Liver (tissue), 9 donors: ENCODE measurements around the gene MOV10. TPM values are rescaled to one million over a fixed set of nuclear protein-coding genes. Genes with fewer than 3 reads are reported as not detected.

Experiments used
- DNase-seq: peaks from one replicate; pipeline ENCODE4 v3.0.0-alpha.2; 2017; ENCODE audit warnings: low spot score
- H3K27ac ChIP-seq, 2 donors: one replicate each; pipeline ENCODE4 v1.7.0; 2013; ENCODE audit warnings: inconsistent platforms in 2 of 2, low read length in 2 of 2, control low read depth in 1 of 2, low read depth in 1 of 2, mild to moderate bottlenecking in 1 of 2
- H3K27me3 ChIP-seq, 4 donors: one replicate each; pipeline versions ENCODE4 v1.6.1 to v1.7.0; 2013; ENCODE audit warnings: low read length in 3 of 4, inconsistent platforms in 1 of 4, mild to moderate bottlenecking in 1 of 4, moderate library complexity in 1 of 4; ENCODE audit not compliant: control insufficient read depth in 4 of 4, insufficient read depth in 4 of 4
- H3K36me3 ChIP-seq, 4 donors: one replicate each; pipeline versions ENCODE4 v1.6.1 to v1.7.0; 2013; ENCODE audit warnings: low read length in 3 of 4, mild to moderate bottlenecking in 3 of 4, low read depth in 1 of 4, moderate library complexity in 1 of 4; ENCODE audit not compliant: control insufficient read depth in 4 of 4, insufficient read depth in 3 of 4
- H3K4me1 ChIP-seq, 4 donors: one replicate each; pipeline versions ENCODE4 v1.6.1 to v1.7.0; 2013; ENCODE audit warnings: low read length in 3 of 4, mild to moderate bottlenecking in 3 of 4, moderate library complexity in 1 of 4; ENCODE audit not compliant: control insufficient read depth in 4 of 4, insufficient read depth in 4 of 4
- H3K4me3 ChIP-seq, 3 donors: one replicate each; pipeline versions ENCODE4 v1.6.1 to v1.7.0; 2013; ENCODE audit warnings: low read length in 3 of 3, control low read depth in 1 of 3, low read depth in 1 of 3, mild to moderate bottlenecking in 1 of 3
- H3K9ac ChIP-seq, 2 donors: one replicate each; pipeline ENCODE4 v1.7.0; 2013; ENCODE audit warnings: low read length in 2 of 2, mild to moderate bottlenecking in 2 of 2, moderate library complexity in 2 of 2, control low read depth in 1 of 2, low read depth in 1 of 2
- H3K9me3 ChIP-seq, 4 donors: one replicate each; pipeline versions ENCODE4 v1.6.1 to v1.7.0; 2013; ENCODE audit warnings: low read length in 3 of 4; ENCODE audit not compliant: control insufficient read depth in 4 of 4
- ATF3 ChIP-seq: IDR thresholded peaks from 2 replicates; pipeline ENCODE4 v1.6.1; 2016; ENCODE audit warnings: antibody characterized with exemption
- CTCF ChIP-seq: fragments of 150-350 bp; IDR thresholded peaks from 2 replicates; pipeline ENCODE4 v1.5.1; 2017; ENCODE audit warnings: improper control_type of control experiment, low read depth, low read length; ENCODE audit not compliant: missing input control
- EGR1 ChIP-seq, 2 donors: IDR thresholded peaks; 2 replicates each; pipeline ENCODE4 v1.6.1; 2016 to 2018; ENCODE audit warnings: antibody characterized with exemption in 2 of 2, low read depth in 2 of 2
- FOXA1 ChIP-seq: IDR thresholded peaks from 2 replicates; pipeline ENCODE4 v1.6.1; 2016; ENCODE audit warnings: antibody characterized with exemption
- FOXA2 ChIP-seq: IDR thresholded peaks from 2 replicates; pipeline ENCODE4 v1.6.1; 2016; ENCODE audit warnings: antibody characterized with exemption
- HNF4A ChIP-seq, 2 donors: conservative IDR thresholded peaks; 2 replicates each; pipeline ENCODE4 v1.6.1; 2016; ENCODE audit warnings: antibody characterized with exemption in 2 of 2, mild to moderate bottlenecking in 2 of 2
- HNF4G ChIP-seq: IDR thresholded peaks from 2 replicates; pipeline ENCODE4 v1.6.1; 2016; ENCODE audit warnings: antibody characterized with exemption
- JUND ChIP-seq, 2 donors: IDR thresholded peaks; 2 replicates each; pipeline ENCODE4 v1.6.1; 2016; ENCODE audit warnings: antibody characterized with exemption in 2 of 2
- MAX ChIP-seq: IDR thresholded peaks from 2 replicates; pipeline ENCODE4 v1.6.1; 2016; ENCODE audit warnings: antibody characterized with exemption
- NR2F2 ChIP-seq: IDR thresholded peaks from 2 replicates; pipeline ENCODE4 v1.6.1; 2016; ENCODE audit warnings: antibody characterized with exemption
- RAD21 ChIP-seq, 2 donors: IDR thresholded peaks; 2 replicates each; pipeline ENCODE4 v1.6.1; 2016; ENCODE audit warnings: antibody characterized with exemption in 2 of 2, mild to moderate bottlenecking in 2 of 2
- RXRA ChIP-seq, 2 donors: IDR thresholded peaks; 2 replicates each; pipeline ENCODE4 v1.6.1; 2017 to 2018; ENCODE audit warnings: antibody characterized with exemption in 2 of 2, mild to moderate bottlenecking in 1 of 2
- SP1 ChIP-seq: IDR thresholded peaks from 2 replicates; pipeline ENCODE4 v1.6.1; 2018; ENCODE audit warnings: antibody characterized with exemption, mild to moderate bottlenecking
- TAF1 ChIP-seq: conservative IDR thresholded peaks from 2 replicates; pipeline ENCODE4 v1.6.1; 2016; ENCODE audit warnings: antibody characterized with exemption, mild to moderate bottlenecking
- YY1 ChIP-seq: IDR thresholded peaks from 2 replicates; pipeline ENCODE4 v1.6.1; 2016; ENCODE audit warnings: antibody characterized with exemption, mild to moderate bottlenecking
- ZBTB33 ChIP-seq: IDR thresholded peaks from 2 replicates; pipeline ENCODE4 v1.6.1; 2016; ENCODE audit warnings: antibody characterized with exemption
- WGBS: extraction: QIAGEN DNeasy Blood & Tissue Kit; methylation state at CpG from one replicate; pipeline ENCODE4 v1.1.7; 2013; 5-methylcytosine and 5-hydroxymethylcytosine counted together
- polyA plus RNA-seq, 2 donors: library from polyadenylated mRNA; stranded (reverse) in 1 of 2; unstranded in 1 of 2; fragments of 200-250 nt in 1 of 2; fragments of >200 nt in 1 of 2; fragmentation: Nextera tagmentation in 1 of 2; extraction: Ambion mirVana in 1 of 2; gene quantifications; one replicate each; pipeline versions ENCODE4 v1.2.1 to v1.2.3, GENCODE V29; 2013 to 2015
- total RNA-seq, 2 donors: library from RNA; depleted of rRNA; stranded (reverse); fragments of >200 nt; gene quantifications; one replicate each; pipeline ENCODE4 v1.2.3, GENCODE V29; 2014
- donor health status: healthy.
- donor health status: healthy.
- donor health status: healthy.
- donor health status: healthy.
- donor health status: healthy.

Gene MOV10
- total and polyA plus RNA-seq, 4 donors = 32.0 to 36.8 (median 33.7) TPM

GRCh38 chr1:112710586-112710985 lies 36.1 kb downstream of the MOV10 start:
- no peak overlapping the region for H3K4me3 ChIP-seq
- DNase-seq = no peak
- H3K27ac ChIP-seq = no peak overlapping the region
- no peaks in the 10 kb centered on the region for H3K9me3 ChIP-seq
- peaks cover 11 to 35% (median 28%) of the 10 kb centered on the region in 4 donors for H3K4me1 ChIP-seq
- TF ChIP-seq NR2F2 = no peak
- H3K9ac ChIP-seq = no peak overlapping the region
- 97% methylated on average over 3 of the region's 3 CpGs for WGBS
- H3K27me3 ChIP-seq = no peaks in the 10 kb centered on the region
- no peaks in the 10 kb centered on the region for H3K36me3 ChIP-seq

GRCh38 chr1:112711041-112711440 lies 36.6 kb downstream of the MOV10 start:
- Histone ChIP-seq H3K36me3 (no peaks in the 10 kb centered on the region), H3K9me3 (no peaks in the 10 kb centered on the region), H3K27ac (no peak overlapping the region), H3K4me3 (no peak overlapping the region), H3K4me1 (peaks cover 10 to 35% (median 28%) of the 10 kb centered on the region in 4 donors), H3K27me3 (no peaks in the 10 kb centered on the region), H3K9ac (no peak overlapping the region)
- no peak for DNase-seq
- TF ChIP-seq YY1 = no peak
- TF ChIP-seq MAX = no peak
- TF ChIP-seq JUND (IDR thresholded peaks at IDR 0.05) = no peak
- TF ChIP-seq TAF1 = no peak
- 84% methylated on average over 7 of the region's 7 CpGs for WGBS

GRCh38 chr1:112711670-112712069 lies 37.2 kb downstream of the MOV10 start:
- Histone ChIP-seq H3K4me1 (peaks cover 9 to 37% (median 30%) of the 10 kb centered on the region in 4 donors), H3K4me3 (no peak overlapping the region), H3K36me3 (no peaks in the 10 kb centered on the region), H3K9ac (no peak overlapping the region), H3K27me3 (no peaks in the 10 kb centered on the region), H3K27ac (no peak overlapping the region), H3K9me3 (no peaks in the 10 kb centered on the region)
- WGBS = 89% methylated on average over 11 of the region's 11 CpGs
- DNase-seq = no peak
- TF ChIP-seq SP1 = no peak
- no peak for TF ChIP-seq FOXA2
- TF ChIP-seq RAD21 (IDR thresholded peaks at IDR 0.05) = no peak
- no peak for TF ChIP-seq ATF3

GRCh38 chr1:112712191-112712590 lies 37.7 kb downstream of the MOV10 start:
- no peak for DNase-seq

More at GRCh38 chr1:112712191-112712590, 37.7 kb downstream of the MOV10 start:
- Histone ChIP-seq H3K9ac (no peak overlapping the region), H3K36me3 (no peaks in the 10 kb centered on the region), H3K4me1 (peaks cover 9 to 36% (median 30%) of the 10 kb centered on the region in 4 donors), H3K9me3 (no peaks in the 10 kb centered on the region), H3K27me3 (no peaks in the 10 kb centered on the region), H3K27ac (no peak overlapping the region), H3K4me3 (no peak overlapping the region)
- no peak for TF ChIP-seq HNF4G
- no peak for TF ChIP-seq RAD21 (IDR thresholded peaks at IDR 0.05)
- no peak for TF ChIP-seq RXRA (IDR thresholded peaks at IDR 0.05)
- no peak for TF ChIP-seq YY1
- TF ChIP-seq TAF1 = no peak
- TF ChIP-seq FOXA1 = no peak
- TF ChIP-seq JUND (IDR thresholded peaks at IDR 0.05) = no peak
- no peak for TF ChIP-seq CTCF
- no peak for TF ChIP-seq HNF4A (conservative IDR thresholded peaks at IDR 0.05)
- TF ChIP-seq FOXA2 = no peak
- no peak for TF ChIP-seq ZBTB33
- no peak for TF ChIP-seq EGR1 (IDR thresholded peaks at IDR 0.05; ENCODE audit: low read depth in 2 of 2)
- WGBS = 90% methylated on average over 7 of the region's 7 CpGs
